Measurements from ENCODE around the gene KCNAB3. TPM values are rescaled to one million over a fixed set of nuclear protein-coding genes. Genes with fewer than 3 reads are reported as not detected.

The KCNAB3 gene
- total and polyA plus RNA-seq, 9 of the 15 experiments (the other 6 are each of a cell fraction or from before 2014, with no cell fraction given): 0.03 to 2.5 (median 1.1) TPM

DNA sequence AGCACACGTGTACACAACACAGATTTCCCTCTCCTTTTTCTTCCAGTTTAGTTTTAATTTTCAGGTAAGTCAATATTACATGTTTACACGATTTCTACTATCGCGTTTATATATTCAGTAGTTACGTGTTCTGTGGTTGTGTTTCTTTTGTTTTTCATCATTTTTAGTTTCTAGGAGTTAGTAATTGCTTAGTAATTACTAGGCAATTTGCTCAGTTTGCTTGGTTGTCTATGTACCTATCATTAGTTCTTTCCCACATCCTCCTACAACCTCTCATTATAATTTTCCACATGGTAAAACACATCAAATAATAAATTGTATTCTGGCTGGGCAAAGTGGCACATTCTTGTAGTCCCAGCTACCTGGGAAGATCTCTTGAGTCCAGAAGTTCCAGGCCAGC is 48.1 kb upstream of the KCNAB3 start:
- Histone ChIP-seq H3K4me3 (no peak overlapping the region), H4K20me1 (replicated peaks; ENCODE audit: control insufficient read depth, insufficient read depth, low read length) (no peaks in the 10 kb centered on the region), H3K9me1 (ENCODE audit: control insufficient read depth, insufficient read depth, low read length) (no peaks in the 10 kb centered on the region), H3K4me1 (replicated peaks in 1 of 2; ENCODE audit: control insufficient read depth in 2 of 2, insufficient read depth in 2 of 2, low read length in 2 of 2) (no peaks in the 10 kb centered on the region), H3K27ac (ENCODE audit: extremely low read depth, low read depth, low read length) (no peak overlapping the region), H3K4me2 (ENCODE audit: insufficient read depth, low read length) (no peak overlapping the region), H3K79me2 (ENCODE audit: control insufficient read depth, insufficient read depth, low read length) (no peaks in the 10 kb centered on the region), H3K9ac (ENCODE audit: insufficient read depth in 1 of 2, low read depth in 2 of 2, low read length in 2 of 2) (no peak overlapping the region), H2AFZ (ENCODE audit: low read depth, low read length) (no peak overlapping the region), H3K9me3 (replicated peaks; ENCODE audit: control insufficient read depth, insufficient read depth, low read depth, low read length) (no peaks in the 10 kb centered on the region; the same call in 1 of the 2 replicates), H3K27me3 (ENCODE audit: control insufficient read depth in 2 of 2, insufficient read depth in 2 of 2, low read length in 2 of 2) (peaks cover 0 to 8% of the 10 kb centered on the region in 2 experiments; a peak in 3 of 5 replicates), H3K36me3 (ENCODE audit: control insufficient read depth, insufficient read depth, low read length) (no peaks in the 10 kb centered on the region)
- in situ Hi-C loops (cut with MboI) (no loop called here), intact Hi-C loops (cut with micrococcal nuclease) (no loop called here)
- no peak for TF ChIP-seq KHSRP (IDR thresholded peaks at IDR 0.05)
- no TSS peak for BruUV-seq (replicated peaks)
- WGBS (ENCODE audit: insufficient coverage, low coverage, missing lambda C conversion rate): 4% methylated on average over 5 of the region's 5 CpGs
- no peak for ATAC-seq
- FAIRE-seq: no peak
- ChIA-PET POLR2A (interaction anchor here (0.7 kb wide), 1 partner anchor 20 kb away, joined by 3 read pairs; no protein-coding TSS in a partner anchor), CTCF (ENCODE audit: low intra/inter-chr PET ratio) (no interaction called here)
- no peak for DNase-seq (ENCODE audit: extremely low read depth in 1 of 4, low spot score in 3 of 4)

DNA sequence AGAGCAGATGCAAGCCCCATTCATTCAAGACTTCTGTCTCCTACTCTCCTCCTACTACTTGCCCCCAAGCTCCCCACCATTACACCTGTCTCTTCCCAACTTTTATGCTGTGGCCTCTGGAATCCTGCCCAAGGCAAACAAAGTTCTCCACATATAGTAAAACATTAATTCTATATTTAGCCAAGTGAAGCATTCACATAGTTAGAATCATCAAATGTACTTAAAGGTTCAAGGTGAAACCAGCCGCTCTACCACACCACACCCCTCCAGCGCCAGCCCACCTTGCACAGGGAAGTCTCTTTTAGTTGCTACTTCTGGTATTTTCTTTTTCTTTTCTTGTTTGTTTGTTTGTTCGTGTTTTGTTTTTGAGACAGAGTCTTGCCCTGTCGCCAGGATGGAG is 47.4 kb upstream of the KCNAB3 start:
- peaks cover 1 to 8% of the 10 kb centered on the region in 2 experiments; a peak in 3 of 5 replicates for H3K27me3 ChIP-seq (ENCODE audit: control insufficient read depth in 2 of 2, insufficient read depth in 2 of 2, low read length in 2 of 2)
- H3K4me2 ChIP-seq (ENCODE audit: insufficient read depth, low read length): no peak overlapping the region
- DNase-seq (ENCODE audit: extremely low read depth in 1 of 4, low spot score in 3 of 4) (no peak), FAIRE-seq (no peak), ATAC-seq (no peak)
- ChIA-PET POLR2A (interaction anchor here (0.8 kb wide), 1 partner anchor 45 kb away, joined by 5 read pairs; the partner anchor contains the start of gene TRAPPC1), CTCF (ENCODE audit: low intra/inter-chr PET ratio) (no interaction called here)
- intact Hi-C loops (cut with micrococcal nuclease): no loop called here
- H3K9ac ChIP-seq (ENCODE audit: insufficient read depth in 1 of 2, low read depth in 2 of 2, low read length in 2 of 2): no peak overlapping the region
- WGBS (ENCODE audit: insufficient coverage, low coverage, missing lambda C conversion rate): 6% methylated on average over 4 of the region's 4 CpGs
- no peak overlapping the region for H3K27ac ChIP-seq (ENCODE audit: extremely low read depth, low read depth, low read length)
- no peaks in the 10 kb centered on the region for H3K9me1 ChIP-seq (ENCODE audit: control insufficient read depth, insufficient read depth, low read length)
- in situ Hi-C loops (cut with MboI): no loop called here
- no peaks in the 10 kb centered on the region for H4K20me1 ChIP-seq (replicated peaks; ENCODE audit: control insufficient read depth, insufficient read depth, low read length)
- no peak overlapping the region for H2AFZ ChIP-seq (ENCODE audit: low read depth, low read length)
- H3K36me3 ChIP-seq (ENCODE audit: control insufficient read depth, insufficient read depth, low read length): no peaks in the 10 kb centered on the region
- no peaks in the 10 kb centered on the region for H3K79me2 ChIP-seq (ENCODE audit: control insufficient read depth, insufficient read depth, low read length)
- H3K9me3 ChIP-seq (replicated peaks; ENCODE audit: control insufficient read depth, insufficient read depth, low read depth, low read length): no peaks in the 10 kb centered on the region; the same call in 1 of the 2 replicates
- no TSS peak for BruUV-seq (replicated peaks)
- no peak overlapping the region for H3K4me3 ChIP-seq
- no peaks in the 10 kb centered on the region for H3K4me1 ChIP-seq (replicated peaks in 1 of 2; ENCODE audit: control insufficient read depth in 2 of 2, insufficient read depth in 2 of 2, low read length in 2 of 2)
- TF ChIP-seq ZNF384 (IDR thresholded peaks at IDR 0.05; ENCODE audit: low read depth, low read length) (no peak), FOXJ2 (tag; IDR thresholded peaks at IDR 0.05) (no peak)
- TF ChIP-seq, protein P1, sequence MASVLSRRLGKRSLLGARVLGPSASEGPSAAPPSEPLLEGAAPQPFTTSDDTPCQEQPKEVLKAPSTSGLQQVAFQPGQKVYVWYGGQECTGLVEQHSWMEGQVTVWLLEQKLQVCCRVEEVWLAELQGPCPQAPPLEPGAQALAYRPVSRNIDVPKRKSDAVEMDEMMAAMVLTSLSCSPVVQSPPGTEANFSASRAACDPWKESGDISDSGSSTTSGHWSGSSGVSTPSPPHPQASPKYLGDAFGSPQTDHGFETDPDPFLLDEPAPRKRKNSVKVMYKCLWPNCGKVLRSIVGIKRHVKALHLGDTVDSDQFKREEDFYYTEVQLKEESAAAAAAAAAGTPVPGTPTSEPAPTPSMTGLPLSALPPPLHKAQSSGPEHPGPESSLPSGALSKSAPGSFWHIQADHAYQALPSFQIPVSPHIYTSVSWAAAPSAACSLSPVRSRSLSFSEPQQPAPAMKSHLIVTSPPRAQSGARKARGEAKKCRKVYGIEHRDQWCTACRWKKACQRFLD (CRISPR knock-in tag; IDR thresholded peaks at IDR 0.05): no peak
- TF ChIP-seq, protein P2, sequence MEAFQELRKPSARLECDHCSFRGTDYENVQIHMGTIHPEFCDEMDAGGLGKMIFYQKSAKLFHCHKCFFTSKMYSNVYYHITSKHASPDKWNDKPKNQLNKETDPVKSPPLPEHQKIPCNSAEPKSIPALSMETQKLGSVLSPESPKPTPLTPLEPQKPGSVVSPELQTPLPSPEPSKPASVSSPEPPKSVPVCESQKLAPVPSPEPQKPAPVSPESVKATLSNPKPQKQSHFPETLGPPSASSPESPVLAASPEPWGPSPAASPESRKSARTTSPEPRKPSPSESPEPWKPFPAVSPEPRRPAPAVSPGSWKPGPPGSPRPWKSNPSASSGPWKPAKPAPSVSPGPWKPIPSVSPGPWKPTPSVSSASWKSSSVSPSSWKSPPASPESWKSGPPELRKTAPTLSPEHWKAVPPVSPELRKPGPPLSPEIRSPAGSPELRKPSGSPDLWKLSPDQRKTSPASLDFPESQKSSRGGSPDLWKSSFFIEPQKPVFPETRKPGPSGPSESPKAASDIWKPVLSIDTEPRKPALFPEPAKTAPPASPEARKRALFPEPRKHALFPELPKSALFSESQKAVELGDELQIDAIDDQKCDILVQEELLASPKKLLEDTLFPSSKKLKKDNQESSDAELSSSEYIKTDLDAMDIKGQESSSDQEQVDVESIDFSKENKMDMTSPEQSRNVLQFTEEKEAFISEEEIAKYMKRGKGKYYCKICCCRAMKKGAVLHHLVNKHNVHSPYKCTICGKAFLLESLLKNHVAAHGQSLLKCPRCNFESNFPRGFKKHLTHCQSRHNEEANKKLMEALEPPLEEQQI (IDR thresholded peaks at IDR 0.05): no peak

Data from K562 (cell line).